ENCODE data around the gene KCNMA1. TPM values are rescaled to one million over a fixed set of nuclear protein-coding genes. Genes with fewer than 3 reads are reported as not detected.

The KCNMA1 gene
- total RNA-seq, 3 donors from 2014 or later (not counting 1 experiment from before 2014, with no cell fraction given), result 0.40 to 1.8 (median 0.63) TPM

- Histone ChIP-seq H3K36me3 (ENCODE audit: control insufficient read depth, insufficient read depth, low read length) (no peaks in the 10 kb centered on the region), H3K4me3 (ENCODE audit: low read length) (no peak overlapping the region), H3K9me3 (ENCODE audit: control insufficient read depth, insufficient read depth, low read length) (no peaks in the 10 kb centered on the region), H3K27ac (ENCODE audit: low read length) (no peak overlapping the region), H3K4me1 (ENCODE audit: control insufficient read depth, insufficient read depth, low read length) (no peaks in the 10 kb centered on the region), H3K27me3 (ENCODE audit: control insufficient read depth, insufficient read depth, low read length) (no peaks in the 10 kb centered on the region)
- no peaks in the 10 kb centered on the region for H3K9me3 Mint-ChIP-seq
- no peak overlapping the region for H3K4me3 Mint-ChIP-seq
- H3K36me3 Mint-ChIP-seq, result no peaks in the 10 kb centered on the region
- WGBS (ENCODE audit: insufficient coverage), result 85% methylated on average over 1 of the region's 2 CpGs
- H3K4me1 Mint-ChIP-seq, result no peaks in the 10 kb centered on the region
- no peak for ATAC-seq
- intact Hi-C loops (cut with micrococcal nuclease), result no loop called here
- TF ChIP-seq CTCF (IDR thresholded peaks at IDR 0.05), result no peak
- no peak for DNase-seq
- H3K27me3 Mint-ChIP-seq (ENCODE audit: low read depth in 2 of 2), result peaks cover 6 to 9% of the 10 kb centered on the region in 2 donors
- H3K27ac Mint-ChIP-seq, result no peak overlapping the region
Measured at GRCh38 chr10:77359950-77360520, 277.6 kb downstream of the KCNMA1 start.

DNA sequence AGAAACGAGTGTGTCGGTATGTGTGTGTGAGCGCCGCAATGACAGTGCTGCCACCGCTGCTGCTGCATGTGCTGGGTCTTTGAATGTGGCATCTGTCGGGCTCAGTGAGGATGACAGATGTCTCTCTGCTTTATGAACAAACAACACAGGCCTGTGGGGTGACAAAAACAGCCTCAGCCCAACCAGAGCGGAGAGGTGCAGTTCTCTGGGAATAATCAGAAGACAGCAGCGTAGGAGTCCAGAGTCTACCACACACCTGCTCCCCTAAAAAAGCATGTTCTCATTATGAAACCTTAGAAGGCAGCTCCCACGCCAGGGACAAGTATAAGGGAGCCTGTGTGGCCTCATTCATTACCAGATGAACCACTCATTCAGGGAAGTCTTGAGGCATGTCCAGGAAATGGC is 278.3 kb downstream of the KCNMA1 start:
- no peaks in the 10 kb centered on the region for H3K9me3 Mint-ChIP-seq
- H3K4me1 Mint-ChIP-seq, result no peaks in the 10 kb centered on the region

DNA sequence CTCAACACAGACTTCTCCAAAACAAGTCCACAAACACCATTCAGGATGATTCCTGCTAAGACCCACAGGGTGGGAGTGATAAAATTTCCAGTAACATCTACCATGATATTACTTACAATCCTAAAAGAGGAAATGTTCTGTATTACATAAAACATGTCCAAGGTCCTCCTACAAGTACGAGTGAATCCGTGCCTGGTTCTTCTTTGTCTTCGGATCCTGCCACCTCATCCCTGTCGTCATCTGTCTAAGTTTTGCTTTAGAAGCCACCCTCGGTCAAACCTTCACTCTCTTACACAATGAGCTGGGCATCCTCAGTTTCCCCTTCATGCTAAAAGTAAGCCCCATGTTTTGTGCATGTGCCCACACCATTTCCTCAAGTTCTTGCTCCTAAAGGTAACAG is 279.0 kb downstream of the KCNMA1 start:
- no peak for DNase-seq
- H3K27me3 Mint-ChIP-seq (ENCODE audit: low read depth in 2 of 2), result peaks cover 1 to 7% of the 10 kb centered on the region in 2 donors
- no peak for TF ChIP-seq CTCF (IDR thresholded peaks at IDR 0.05)
- no peak for ATAC-seq
- Histone ChIP-seq H3K27me3 (ENCODE audit: control insufficient read depth, insufficient read depth, low read length) (no peaks in the 10 kb centered on the region), H3K4me1 (ENCODE audit: control insufficient read depth, insufficient read depth, low read length) (no peaks in the 10 kb centered on the region), H3K9me3 (ENCODE audit: control insufficient read depth, insufficient read depth, low read length) (no peaks in the 10 kb centered on the region), H3K27ac (ENCODE audit: low read length) (no peak overlapping the region), H3K36me3 (ENCODE audit: control insufficient read depth, insufficient read depth, low read length) (no peaks in the 10 kb centered on the region), H3K4me3 (ENCODE audit: low read length) (no peak overlapping the region)
- H3K9me3 Mint-ChIP-seq, result no peaks in the 10 kb centered on the region
- 91% methylated on average over 5 of the region's 5 CpGs for WGBS (ENCODE audit: insufficient coverage)
- H3K27ac Mint-ChIP-seq, result no peak overlapping the region
- intact Hi-C loops (cut with micrococcal nuclease), result no loop called here
- no peaks in the 10 kb centered on the region for H3K36me3 Mint-ChIP-seq
- no peaks in the 10 kb centered on the region for H3K4me1 Mint-ChIP-seq
- no peak overlapping the region for H3K4me3 Mint-ChIP-seq

More for the DNA sequence above, 278.3 kb downstream of the KCNMA1 start:
- intact Hi-C loops (cut with micrococcal nuclease), result no loop called here
- Mint-ChIP-seq H3K36me3 (no peaks in the 10 kb centered on the region), H3K27me3 (ENCODE audit: low read depth in 2 of 2) (peaks cover 6 to 9% of the 10 kb centered on the region in 2 donors), H3K27ac (no peak overlapping the region), H3K4me3 (no peak overlapping the region)
- WGBS (ENCODE audit: insufficient coverage), result 90% methylated on average over 9 of the region's 9 CpGs
- no peak overlapping the region for H3K27ac ChIP-seq (ENCODE audit: low read length)
- H3K9me3 ChIP-seq (ENCODE audit: control insufficient read depth, insufficient read depth, low read length), result no peaks in the 10 kb centered on the region
- no peak overlapping the region for H3K4me3 ChIP-seq (ENCODE audit: low read length)
- no peaks in the 10 kb centered on the region for H3K4me1 ChIP-seq (ENCODE audit: control insufficient read depth, insufficient read depth, low read length)
- no peak for TF ChIP-seq CTCF (IDR thresholded peaks at IDR 0.05)
- DNase-seq (no peak), ATAC-seq (no peak)
- no peaks in the 10 kb centered on the region for H3K36me3 ChIP-seq (ENCODE audit: control insufficient read depth, insufficient read depth, low read length)
- H3K27me3 ChIP-seq (ENCODE audit: control insufficient read depth, insufficient read depth, low read length), result no peaks in the 10 kb centered on the region
